ENCODE data around the gene PTPRM. TPM values are rescaled to one million over a fixed set of nuclear protein-coding genes. Genes with fewer than 3 reads are reported as not detected.

Gene PTPRM
- total RNA-seq, 1 experiment from 2014 or later: 1.6 TPM

GRCh38 chr18:8303151-8303755 is 736.1 kb downstream of the PTPRM start:
- ChIA-PET CTCF (no interaction called here), POLR2A (no interaction called here)
- Histone ChIP-seq H3K9me3 (ENCODE audit: control insufficient read depth, insufficient read depth, low read depth, low read length) (no peaks in the 10 kb centered on the region), H3K4me3 (ENCODE audit: low read depth in 2 of 2, low read length in 2 of 2) (no peak overlapping the region), H3K27me3 (ENCODE audit: control insufficient read depth, insufficient read depth, low read length) (no peaks in the 10 kb centered on the region), H3K4me1 (ENCODE audit: control insufficient read depth, insufficient read depth, low read length) (no peaks in the 10 kb centered on the region), H3K27ac (ENCODE audit: low read length) (no peak overlapping the region), H3K36me3 (ENCODE audit: control insufficient read depth, insufficient read depth, low read length) (no peaks in the 10 kb centered on the region)
- TF ChIP-seq POLR2AphosphoS5 (IDR thresholded peaks at IDR 0.05; ENCODE audit: low read depth, low read length): no peak
- no peak for TF ChIP-seq TCF7L2 (IDR thresholded peaks at IDR 0.05; ENCODE audit: low read depth, low read length)
- TF ChIP-seq CTCF (IDR thresholded peaks at IDR 0.05): no peak
- TF ChIP-seq SIN3A (IDR thresholded peaks at IDR 0.05; ENCODE audit: borderline replicate concordance, insufficient read depth, low read depth, low read length): no peak
- TF ChIP-seq REST (IDR thresholded peaks at IDR 0.05; ENCODE audit: insufficient read depth in 1 of 2, low read depth in 2 of 2, low read length in 1 of 2): no peak
- intact Hi-C loops (cut with micrococcal nuclease; ENCODE audit: unreplicated experiment) (no loop called here), in situ Hi-C loops (cut with HindIII; ENCODE audit: low pct_unique_long_range_greater_than_20kb, low sequenced_read_pairs) (no loop called here)
- no TSS peak for BruUV-seq (replicated peaks)
- ATAC-seq: no peak
- no peak for DNase-seq (ENCODE audit: low read depth, low spot score)

DNA sequence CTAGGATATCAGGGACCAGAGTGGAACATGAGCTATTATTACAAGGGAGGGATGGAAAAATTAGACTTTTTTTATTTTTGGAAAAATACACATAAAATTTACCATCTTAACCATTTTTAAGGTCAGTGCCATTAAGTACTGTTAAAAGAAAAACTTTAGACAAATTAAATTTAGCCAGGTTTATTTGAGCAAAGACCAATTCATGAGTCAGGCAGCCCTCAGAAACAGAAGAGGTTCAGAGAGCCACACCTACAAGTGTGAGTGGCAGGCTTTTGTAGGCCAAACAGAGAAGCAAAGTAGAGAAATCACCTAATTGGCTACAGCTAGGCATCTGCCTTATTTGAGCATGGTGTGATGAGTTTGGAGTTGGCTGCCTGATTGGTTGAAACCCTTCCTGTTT is 740.8 kb downstream of the PTPRM start:
- H3K27ac ChIP-seq (ENCODE audit: low read length): no peak overlapping the region
- DNase-seq (ENCODE audit: low read depth, low spot score) (no peak), ATAC-seq (no peak)
- H3K27me3 ChIP-seq (ENCODE audit: control insufficient read depth, insufficient read depth, low read length): no peaks in the 10 kb centered on the region
- CTCF ChIA-PET: no interaction called here
- no peaks in the 10 kb centered on the region for H3K4me1 ChIP-seq (ENCODE audit: control insufficient read depth, insufficient read depth, low read length)
- TF ChIP-seq REST (IDR thresholded peaks at IDR 0.05; ENCODE audit: insufficient read depth in 1 of 2, low read depth in 2 of 2, low read length in 1 of 2): no peak
- TF ChIP-seq CTCF (IDR thresholded peaks at IDR 0.05): no peak
- no peak for TF ChIP-seq TCF7L2 (IDR thresholded peaks at IDR 0.05; ENCODE audit: low read depth, low read length)
- intact Hi-C loops (cut with micrococcal nuclease; ENCODE audit: unreplicated experiment): no loop called here
- no peak overlapping the region for H3K4me3 ChIP-seq (ENCODE audit: low read depth in 2 of 2, low read length in 2 of 2)
- in situ Hi-C loops (cut with HindIII; ENCODE audit: low pct_unique_long_range_greater_than_20kb, low sequenced_read_pairs): no loop called here
- BruUV-seq (replicated peaks): no TSS peak
- POLR2A ChIA-PET: no interaction called here
- H3K9me3 ChIP-seq (ENCODE audit: control insufficient read depth, insufficient read depth, low read depth, low read length): no peaks in the 10 kb centered on the region
- H3K36me3 ChIP-seq (ENCODE audit: control insufficient read depth, insufficient read depth, low read length): no peaks in the 10 kb centered on the region

Measured in Panc1 (cell line).